Measurements from ENCODE around the gene OR12D2. TPM values are rescaled to one million over a fixed set of nuclear protein-coding genes. Genes with fewer than 3 reads are reported as not detected.
"Not testable (repeated sequence)": the region's sequence is repeated elsewhere in the genome, so short reads cannot be mapped to it uniquely, and the experiment has no call there.

OR12D2 gene, protein sequence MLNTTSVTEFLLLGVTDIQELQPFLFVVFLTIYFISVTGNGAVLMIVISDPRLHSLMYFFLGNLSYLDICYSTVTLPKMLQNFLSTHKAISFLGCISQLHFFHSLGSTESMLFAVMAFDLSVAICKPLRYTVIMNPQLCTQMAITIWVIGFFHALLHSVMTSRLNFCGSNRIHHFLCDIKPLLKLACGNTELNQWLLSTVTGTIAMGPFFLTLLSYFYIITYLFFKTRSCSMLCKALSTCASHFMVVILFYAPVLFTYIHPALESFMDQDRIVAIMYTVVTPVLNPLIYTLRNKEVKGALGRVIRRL
- total RNA-seq (not detected), polyA plus RNA-seq (not detected)
- long read RNA-seq, donor 1, result 0 reads
- long read RNA-seq, donor 2, result 0 reads

GRCh38 chr6:29395331-29395730, at the start of gene OR12D2:
OR12D2 (plus strand) TSS chr6:29395631; CDS start chr6:29396700, 1,069 bp downstream.
- H3K9me3 ChIP-seq, result no peaks in the 10 kb centered on the region
- no peak for ATAC-seq
- intact Hi-C loops (cut with DNase I), result no loop called here
- no peak within 1 kb of the TSS for H3K27ac ChIP-seq
- H3K4me1 ChIP-seq, result no peaks in the 10 kb centered on the region
- H3K4me3 ChIP-seq, result no peak within 1 kb of the TSS
- no peak for TF ChIP-seq CTCF (IDR thresholded peaks at IDR 0.05)
- H3K27me3 ChIP-seq (ENCODE audit: insufficient read depth in 3 of 3, low read length in 2 of 3), result no peaks in the 10 kb centered on the region
- no peak for DNase-seq
- H3K36me3 ChIP-seq (ENCODE audit: insufficient read depth in 1 of 2, low read depth in 1 of 2), result no peaks in the 10 kb centered on the region

DNA sequence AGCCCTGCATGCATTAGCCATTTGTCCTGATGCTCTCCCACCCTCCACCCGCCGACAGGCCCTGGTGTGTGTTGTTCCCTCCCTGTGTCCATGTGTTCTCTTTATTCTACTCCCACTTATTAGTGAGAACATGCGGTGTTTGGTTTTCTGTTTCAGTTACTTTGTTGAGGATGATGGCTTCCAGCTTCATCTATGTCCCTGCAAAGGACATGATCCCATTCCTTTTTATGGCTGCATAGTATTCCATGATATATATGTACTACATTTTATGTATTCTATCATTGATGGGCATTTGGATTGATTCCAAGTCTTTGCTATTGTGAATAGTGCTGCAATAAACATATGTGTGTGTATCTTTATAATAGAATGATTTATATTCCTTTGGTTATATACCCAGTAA, 46.1 kb upstream of the OR12D2 start:
- H3K9me3 ChIP-seq; DNase-seq; H3K4me1 ChIP-seq; H3K27ac ChIP-seq; ATAC-seq; H3K36me3 ChIP-seq (ENCODE audit: insufficient read depth in 1 of 2, low read depth in 1 of 2); H3K4me3 ChIP-seq; H3K27me3 ChIP-seq (ENCODE audit: insufficient read depth in 3 of 3, low read length in 2 of 3); intact Hi-C loops (cut with DNase I): not testable (repeated sequence)
- WGBS, 3 donors, result 91 to 100% (median 96%) methylated on average over 3 of the region's 3 CpGs

GRCh38 chr6:29354980-29355379, 40.5 kb upstream of the OR12D2 start:
- Histone ChIP-seq H3K27ac (no peak overlapping the region), H3K9me3 (no peaks in the 10 kb centered on the region), H3K4me3 (no peak overlapping the region), H3K4me1 (no peaks in the 10 kb centered on the region), H3K27me3 (ENCODE audit: insufficient read depth in 3 of 3, low read length in 2 of 3) (no peaks in the 10 kb centered on the region), H3K36me3 (ENCODE audit: insufficient read depth in 1 of 2, low read depth in 1 of 2) (no peaks in the 10 kb centered on the region)
- no peak for ATAC-seq
- intact Hi-C loops (cut with DNase I), result no loop called here
- DNase-seq, result no peak
- TF ChIP-seq CTCF (IDR thresholded peaks at IDR 0.05), result no peak

GRCh38 chr6:29355603-29356002, 39.8 kb upstream of the OR12D2 start:
- no peak overlapping the region for H3K4me3 ChIP-seq
- H3K4me1 ChIP-seq, result no peaks in the 10 kb centered on the region
- no peaks in the 10 kb centered on the region for H3K36me3 ChIP-seq (ENCODE audit: insufficient read depth in 1 of 2, low read depth in 1 of 2)
- H3K9me3 ChIP-seq, result no peaks in the 10 kb centered on the region
- no peak for ATAC-seq
- no peaks in the 10 kb centered on the region for H3K27me3 ChIP-seq (ENCODE audit: insufficient read depth in 3 of 3, low read length in 2 of 3)
- intact Hi-C loops (cut with DNase I), result no loop called here
- TF ChIP-seq CTCF (IDR thresholded peaks at IDR 0.05), result no peak
- H3K27ac ChIP-seq, result no peak overlapping the region
- no peak for DNase-seq
- WGBS, 3 donors, result 44 to 48% (median 45%) methylated on average over 1 of the region's 1 CpG

DNA sequence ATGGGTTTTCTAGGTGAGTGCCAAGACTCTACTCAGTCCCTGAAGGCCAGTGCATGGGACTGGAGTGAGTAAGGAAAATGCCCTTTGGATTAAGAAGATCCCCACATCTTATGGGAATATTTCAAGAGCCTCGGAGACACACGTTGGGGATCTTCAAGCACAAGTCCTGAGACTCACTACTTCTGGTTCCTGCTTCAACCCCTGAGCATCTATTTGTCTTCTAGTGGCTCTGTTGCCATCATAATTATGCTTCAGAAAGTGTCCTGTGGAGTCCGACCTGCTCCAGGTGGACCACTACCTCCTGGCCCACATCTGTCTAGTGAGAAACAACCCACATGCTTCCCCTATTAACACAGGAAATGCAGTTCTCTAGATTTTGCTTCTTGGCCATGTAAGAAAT, 26.7 kb upstream of the OR12D2 start, which contains the start of gene OR5V1:
OR5V1 (minus strand) TSS at position 101 of the 400 bp plus-strand sequence. CDS start 12,670 bp downstream, outside the sequence.
- no peaks in the 10 kb centered on the region for H3K4me1 ChIP-seq
- intact Hi-C loops (cut with DNase I), result no loop called here
- 74 to 83% (median 79%) methylated on average over 3 of the region's 3 CpGs for WGBS, 3 donors
- H3K9me3 ChIP-seq, result no peaks in the 10 kb centered on the region
- no peak for TF ChIP-seq CTCF (IDR thresholded peaks at IDR 0.05)
- H3K27me3 ChIP-seq (ENCODE audit: insufficient read depth in 3 of 3, low read length in 2 of 3), result no peaks in the 10 kb centered on the region
- H3K27ac ChIP-seq, result no peak within 1 kb of the TSS
- H3K36me3 ChIP-seq (ENCODE audit: insufficient read depth in 1 of 2, low read depth in 1 of 2), result no peaks in the 10 kb centered on the region
- H3K4me3 ChIP-seq, result no peak within 1 kb of the TSS
- ATAC-seq, result no peak
- no peak for DNase-seq
